ENCODE results near the gene VASP.

The VASP gene

DNA sequence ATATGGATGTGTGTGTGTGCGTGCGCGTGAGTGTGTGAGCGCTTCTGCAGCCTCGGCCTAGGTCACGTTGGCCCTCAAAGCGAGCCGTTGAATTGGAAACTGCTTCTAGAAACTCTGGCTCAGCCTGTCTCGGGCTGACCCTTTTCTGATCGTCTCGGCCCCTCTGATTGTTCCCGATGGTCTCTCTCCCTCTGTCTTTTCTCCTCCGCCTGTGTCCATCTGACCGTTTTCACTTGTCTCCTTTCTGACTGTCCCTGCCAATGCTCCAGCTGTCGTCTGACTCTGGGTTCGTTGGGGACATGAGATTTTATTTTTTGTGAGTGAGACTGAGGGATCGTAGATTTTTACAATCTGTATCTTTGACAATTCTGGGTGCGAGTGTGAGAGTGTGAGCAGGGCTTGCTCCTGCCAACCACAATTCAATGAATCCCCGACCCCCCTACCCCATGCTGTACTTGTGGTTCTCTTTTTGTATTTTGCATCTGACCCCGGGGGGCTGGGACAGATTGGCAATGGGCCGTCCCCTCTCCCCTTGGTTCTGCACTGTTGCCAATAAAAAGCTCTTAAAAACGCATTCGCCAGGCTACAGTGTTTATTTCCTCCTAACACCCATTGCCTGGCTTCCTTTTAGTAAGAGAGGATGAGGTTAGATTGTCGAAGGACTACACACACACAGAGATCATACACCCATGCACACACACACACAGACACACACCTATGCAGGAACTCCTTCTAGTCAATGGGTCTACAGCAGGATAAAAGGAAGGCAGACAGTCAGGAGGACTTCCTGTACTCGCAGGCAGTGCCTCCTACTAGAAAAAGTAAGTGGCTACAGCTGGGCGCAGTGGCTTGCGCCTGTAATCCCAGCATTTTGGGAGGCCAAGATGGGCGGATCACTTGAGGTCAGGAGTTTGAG is 32.4 kb upstream of the VASP start:
- no peak for DNase-seq

GRCh38 chr19:45475537-45476291 is 31.6 kb upstream of the VASP start:
- DNase-seq: no peak

GRCh38 chr19:45476304-45476703 is 31.0 kb upstream of the VASP start:
- no peak for DNase-seq

GRCh38 chr19:45477186-45477585 is 30.1 kb upstream of the VASP start:
- DNase-seq: no peak

- peak; percentile 79 for DNase-seq
Measured at GRCh38 chr19:45477713-45478453, 29.4 kb upstream of the VASP start.

DNA sequence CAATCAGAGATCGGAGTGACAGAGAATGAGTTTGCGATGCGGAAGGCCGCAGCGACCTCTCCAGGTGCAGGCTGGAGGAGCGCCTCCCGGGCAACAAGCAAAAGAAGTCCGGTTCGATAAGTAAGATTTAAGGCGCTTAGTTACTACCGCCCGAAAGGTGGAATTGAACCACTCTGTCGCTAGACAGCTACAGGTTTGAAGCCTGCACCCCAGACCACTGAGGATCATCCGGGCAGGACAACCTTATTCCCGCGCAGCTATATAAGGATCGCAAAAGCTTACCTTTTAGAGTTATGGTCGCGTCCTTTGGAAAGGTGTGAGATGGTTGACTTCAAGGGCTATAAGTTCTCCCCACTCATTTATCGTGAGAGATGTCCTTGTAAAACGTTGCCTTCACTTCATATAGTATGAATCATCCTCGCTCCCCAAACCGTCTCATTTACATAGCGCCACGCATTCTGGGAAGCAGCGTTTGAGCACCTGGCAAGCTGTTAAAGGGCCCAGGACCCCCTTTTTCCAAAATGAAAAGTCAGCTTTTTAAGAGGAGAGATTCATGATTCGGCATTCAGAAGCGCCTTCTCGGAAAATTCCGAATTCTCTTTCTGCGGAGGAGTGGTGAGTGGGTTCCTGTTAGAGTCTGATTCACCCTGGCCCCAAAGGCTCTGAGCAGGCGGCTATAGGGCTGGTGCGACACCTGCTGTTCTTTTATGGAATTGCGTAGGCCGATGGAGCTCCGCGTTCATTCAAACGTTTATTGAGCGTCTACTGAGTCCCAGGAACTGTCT is 28.6 kb upstream of the VASP start:
- peak; percentile 72 for DNase-seq

- no peak for DNase-seq
Measured at GRCh38 chr19:45483033-45483432, 24.2 kb upstream of the VASP start.

- DNase-seq: no peak
Measured at GRCh38 chr19:45484273-45484945, 22.9 kb upstream of the VASP start.

DNA sequence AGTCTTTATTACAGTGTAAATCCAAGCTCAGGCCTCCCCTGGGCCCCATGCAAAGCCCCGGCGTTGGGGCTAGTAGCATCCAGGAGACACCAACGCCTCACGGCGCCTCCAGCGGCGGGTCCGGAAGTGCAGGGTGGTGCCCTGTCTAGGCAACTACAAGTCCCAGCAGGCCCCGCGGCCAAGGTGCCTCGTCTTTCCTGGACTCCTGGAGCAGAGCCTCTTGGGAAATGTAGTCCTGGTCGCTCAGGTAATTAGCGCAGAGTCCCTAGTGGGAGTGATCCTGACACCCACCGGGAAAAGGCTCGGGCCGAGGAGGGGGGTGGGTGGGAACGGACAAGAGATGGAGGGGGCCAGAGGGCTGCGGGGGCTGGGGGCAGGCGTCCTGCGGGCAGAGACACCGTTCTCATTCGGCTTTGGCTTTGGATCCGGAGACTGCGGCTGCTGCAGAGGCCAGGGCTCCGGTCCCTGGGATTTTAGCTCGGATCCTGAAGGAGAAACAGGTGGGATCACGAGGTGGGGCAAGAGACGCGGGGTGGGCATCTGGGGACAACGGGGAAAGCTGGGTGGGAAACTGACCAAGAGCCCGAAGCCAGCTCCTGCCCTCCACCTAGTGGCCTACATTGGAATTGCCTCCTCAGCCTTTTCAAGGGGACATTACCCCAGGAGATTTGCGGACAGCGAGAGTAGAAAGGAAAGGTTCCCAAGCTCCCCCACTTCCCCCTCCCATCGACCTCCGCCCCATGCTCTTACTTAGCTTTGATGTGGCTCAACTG is 21.8 kb upstream of the VASP start:
- peak; percentile 92 for DNase-seq

DNA sequence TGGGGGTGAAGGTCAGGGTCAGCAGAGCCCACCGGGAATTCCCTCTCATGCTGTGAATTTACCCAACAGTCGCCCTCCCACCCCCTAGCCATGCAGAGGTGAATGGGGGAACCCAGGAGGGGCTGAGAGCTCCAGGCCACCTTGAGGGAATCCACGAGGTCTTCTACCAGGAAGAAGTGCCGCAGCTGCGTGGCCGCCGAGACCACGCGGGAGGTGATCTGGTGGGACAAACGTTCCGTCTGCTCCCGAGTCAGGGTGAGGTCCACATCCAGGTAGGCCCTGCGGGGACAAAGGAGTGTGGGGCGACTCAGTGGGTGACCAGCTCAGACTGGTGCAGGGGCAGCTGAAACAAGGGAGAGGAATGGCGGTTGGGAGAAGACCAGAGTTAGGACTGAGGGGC is 18.6 kb upstream of the VASP start:
- DNase-seq: no peak

- DNase-seq: no peak
Measured at GRCh38 chr19:45489216-45489855, 17.9 kb upstream of the VASP start.

- no peak for DNase-seq
Measured at GRCh38 chr19:45492137-45492626, 15.1 kb upstream of the VASP start.

GRCh38 chr19:45492627-45493470 is 14.4 kb upstream of the VASP start:
- DNase-seq: no peak

GRCh38 chr19:45494261-45494916 is 12.9 kb upstream of the VASP start:
- no peak for DNase-seq

DNA sequence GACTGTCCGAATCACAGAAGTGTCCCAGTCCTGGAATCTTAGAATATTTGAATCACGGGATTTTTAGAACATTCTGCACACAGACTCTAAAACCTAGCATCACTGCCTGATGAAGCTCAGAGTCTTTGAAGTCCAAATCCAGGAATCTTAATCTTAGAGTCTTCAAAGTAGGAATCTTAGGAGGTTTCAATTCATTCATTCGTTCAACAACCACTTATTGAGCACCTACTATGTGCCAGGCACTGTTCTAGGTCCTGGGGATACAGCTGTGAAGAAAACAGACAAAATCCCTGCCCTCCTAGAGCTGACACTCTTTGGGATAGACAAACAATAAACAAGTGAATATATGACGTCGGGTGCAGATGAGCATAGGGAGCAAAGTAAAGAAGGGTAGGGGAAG is 12.1 kb upstream of the VASP start:
- no peak for DNase-seq

- no peak for DNase-seq
Measured at GRCh38 chr19:45496349-45496953, 10.8 kb upstream of the VASP start.

- no peak for DNase-seq
Measured at GRCh38 chr19:45497791-45498190, 9.5 kb upstream of the VASP start.

DNA sequence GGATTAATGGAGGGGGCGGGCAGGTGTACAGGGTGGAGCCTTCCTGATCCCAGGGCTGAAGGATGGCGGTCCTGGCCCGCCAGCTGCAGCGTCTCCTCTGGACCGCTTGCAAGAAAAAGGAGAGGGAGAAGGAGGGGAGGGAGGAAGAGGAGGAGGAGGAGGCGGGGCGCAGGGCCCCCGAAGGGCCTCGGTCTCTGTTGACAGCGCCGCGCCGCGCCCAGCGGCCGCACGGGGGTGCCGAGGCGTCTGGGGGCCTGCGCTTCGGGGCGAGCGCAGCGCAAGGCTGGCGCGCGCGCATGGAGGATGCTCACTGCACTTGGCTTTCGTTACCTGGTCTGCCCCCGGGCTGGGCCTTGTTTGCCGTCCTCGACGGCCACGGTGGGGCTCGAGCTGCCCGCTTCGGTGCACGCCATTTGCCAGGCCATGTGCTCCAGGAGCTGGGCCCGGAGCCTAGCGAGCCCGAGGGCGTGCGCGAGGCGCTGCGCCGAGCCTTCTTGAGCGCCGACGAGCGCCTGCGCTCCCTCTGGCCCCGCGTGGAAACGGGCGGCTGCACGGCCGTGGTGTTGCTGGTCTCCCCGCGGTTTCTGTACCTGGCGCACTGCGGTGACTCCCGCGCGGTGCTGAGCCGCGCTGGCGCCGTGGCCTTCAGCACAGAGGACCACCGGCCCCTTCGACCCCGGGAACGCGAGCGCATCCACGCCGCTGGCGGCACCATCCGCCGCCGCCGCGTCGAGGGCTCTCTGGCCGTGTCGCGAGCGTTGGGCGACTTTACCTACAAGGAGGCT is 8.7 kb upstream of the VASP start, which contains the start of gene PPM1N:
PPM1N (plus strand) TSS at position 33 of the 785 bp plus-strand sequence; CDS start at position 63, 30 bp downstream.
- DNase-seq: no peak
